GM19328 (cell line): ENCODE results near the gene HEATR1.
A peak's percentile ranks its signal among the peaks of the same experiment; 100 is the strongest.
"Not testable (repeated sequence)": the region's sequence is repeated elsewhere in the genome, so short reads cannot be mapped to it uniquely, and the experiment has no call there.

ENCODE experiments used
- ATAC-seq: cut with Tn5 transposase; IDR thresholded peaks from one replicate; pipeline ENCODE4 v1.9.1; 2021; ENCODE audit warnings: mild to moderate bottlenecking, moderate library complexity; ENCODE audit not compliant: unreplicated experiment

HEATR1 gene

GRCh38 chr1:236603991-236604904 is at the start of gene HEATR1:
Gene HEATR1 (minus strand): TSS chr1:236604516. CDS start chr1:236604095, 421 bp downstream.
- peak; percentile 95 for ATAC-seq

- no peak for ATAC-seq
Measured at GRCh38 chr1:236645016-236645680, 40.8 kb upstream of the HEATR1 start.

GRCh38 chr1:236642763-236643162 is 38.4 kb upstream of the HEATR1 start:
- ATAC-seq = no peak

- no peak for ATAC-seq
Measured at GRCh38 chr1:236639686-236640085, 35.4 kb upstream of the HEATR1 start.

GRCh38 chr1:236638945-236639344 is 34.6 kb upstream of the HEATR1 start:
- ATAC-seq = no peak

- ATAC-seq = no peak
Measured at GRCh38 chr1:236636017-236636416, 31.7 kb upstream of the HEATR1 start.

- ATAC-seq = no peak
Measured at GRCh38 chr1:236627727-236628408, 23.6 kb upstream of the HEATR1 start.

GRCh38 chr1:236623371-236624166 is 19.3 kb upstream of the HEATR1 start:
- ATAC-seq = no peak

GRCh38 chr1:236622407-236622806 is 18.1 kb upstream of the HEATR1 start:
- no peak for ATAC-seq

GRCh38 chr1:236619398-236619797 is 15.1 kb upstream of the HEATR1 start:
- ATAC-seq = no peak

GRCh38 chr1:236618507-236618906 is 14.2 kb upstream of the HEATR1 start:
- ATAC-seq = no peak

GRCh38 chr1:236615399-236616148 is 11.3 kb upstream of the HEATR1 start:
- ATAC-seq = no peak

GRCh38 chr1:236612349-236612748 is 8.0 kb upstream of the HEATR1 start:
- no peak for ATAC-seq

GRCh38 chr1:236608930-236609726 is 4.8 kb upstream of the HEATR1 start:
- ATAC-seq = no peak

- not testable (repeated sequence) for ATAC-seq
Measured at GRCh38 chr1:236607597-236607996, 3.3 kb upstream of the HEATR1 start.

GRCh38 chr1:236604905-236605806 is 840 bp upstream of the HEATR1 start:
- ATAC-seq = no peak

- ATAC-seq = no peak
Measured at GRCh38 chr1:236602171-236602570, 2.1 kb downstream of the HEATR1 start.

GRCh38 chr1:236590553-236591150 is 13.7 kb downstream of the HEATR1 start:
- ATAC-seq = no peak
